ENCODE data around the gene CAND2.

CAND2 gene

DNA sequence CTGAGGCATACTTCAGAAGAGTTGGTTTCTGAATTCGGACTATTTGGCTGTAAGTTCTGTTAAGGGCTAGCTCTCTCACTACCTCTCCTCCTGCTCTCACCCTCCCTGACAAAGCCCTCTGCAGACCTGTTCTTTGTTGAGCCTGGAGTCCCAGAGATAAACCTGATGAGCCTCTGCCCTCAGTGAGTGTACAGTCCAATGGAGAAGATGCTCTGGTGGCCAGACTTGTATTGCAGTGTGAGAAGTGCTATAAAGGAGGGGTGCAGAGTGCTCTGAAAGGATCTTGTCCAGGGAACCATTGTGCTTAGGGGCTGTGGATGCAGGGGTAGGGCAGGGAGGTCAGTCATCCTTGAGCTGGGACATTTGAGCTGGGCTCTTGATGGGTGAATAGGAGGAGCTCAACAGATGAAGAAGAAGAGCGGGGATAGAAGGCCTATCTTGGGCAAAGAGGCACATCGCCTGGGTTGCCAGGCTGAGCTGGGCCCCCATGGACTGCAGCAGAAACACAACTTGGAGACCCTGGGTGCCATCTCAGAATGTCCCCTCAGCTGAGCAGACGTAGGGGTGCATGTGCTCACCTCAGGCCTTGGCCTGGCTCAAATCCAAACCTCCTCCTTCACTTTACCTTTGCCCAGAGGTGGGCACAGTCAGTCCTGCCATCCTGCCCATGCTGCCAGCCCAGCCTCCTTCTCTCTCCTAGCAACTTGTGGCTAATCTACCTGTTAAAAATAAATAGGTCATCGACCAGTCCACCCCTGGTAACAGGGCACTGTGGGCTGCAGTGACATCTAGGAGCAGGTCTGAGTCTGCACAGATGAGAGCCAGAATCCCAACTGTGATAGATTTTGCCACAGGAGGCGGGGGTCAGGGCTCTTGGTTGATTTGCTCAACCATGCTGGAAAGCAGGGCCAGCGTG lies 3.3 kb downstream of the CAND2 start:
- DNase-seq (ENCODE audit: low read depth): no peak
- TF ChIP-seq, protein P1, sequence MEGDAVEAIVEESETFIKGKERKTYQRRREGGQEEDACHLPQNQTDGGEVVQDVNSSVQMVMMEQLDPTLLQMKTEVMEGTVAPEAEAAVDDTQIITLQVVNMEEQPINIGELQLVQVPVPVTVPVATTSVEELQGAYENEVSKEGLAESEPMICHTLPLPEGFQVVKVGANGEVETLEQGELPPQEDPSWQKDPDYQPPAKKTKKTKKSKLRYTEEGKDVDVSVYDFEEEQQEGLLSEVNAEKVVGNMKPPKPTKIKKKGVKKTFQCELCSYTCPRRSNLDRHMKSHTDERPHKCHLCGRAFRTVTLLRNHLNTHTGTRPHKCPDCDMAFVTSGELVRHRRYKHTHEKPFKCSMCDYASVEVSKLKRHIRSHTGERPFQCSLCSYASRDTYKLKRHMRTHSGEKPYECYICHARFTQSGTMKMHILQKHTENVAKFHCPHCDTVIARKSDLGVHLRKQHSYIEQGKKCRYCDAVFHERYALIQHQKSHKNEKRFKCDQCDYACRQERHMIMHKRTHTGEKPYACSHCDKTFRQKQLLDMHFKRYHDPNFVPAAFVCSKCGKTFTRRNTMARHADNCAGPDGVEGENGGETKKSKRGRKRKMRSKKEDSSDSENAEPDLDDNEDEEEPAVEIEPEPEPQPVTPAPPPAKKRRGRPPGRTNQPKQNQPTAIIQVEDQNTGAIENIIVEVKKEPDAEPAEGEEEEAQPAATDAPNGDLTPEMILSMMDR (IDR thresholded peaks at IDR 0.05; ENCODE audit: control insufficient read depth, extremely low read depth, insufficient read depth): no peak
- no peak overlapping the region for H3K4me3 ChIP-seq (ENCODE audit: low read depth, low read length)

DNA sequence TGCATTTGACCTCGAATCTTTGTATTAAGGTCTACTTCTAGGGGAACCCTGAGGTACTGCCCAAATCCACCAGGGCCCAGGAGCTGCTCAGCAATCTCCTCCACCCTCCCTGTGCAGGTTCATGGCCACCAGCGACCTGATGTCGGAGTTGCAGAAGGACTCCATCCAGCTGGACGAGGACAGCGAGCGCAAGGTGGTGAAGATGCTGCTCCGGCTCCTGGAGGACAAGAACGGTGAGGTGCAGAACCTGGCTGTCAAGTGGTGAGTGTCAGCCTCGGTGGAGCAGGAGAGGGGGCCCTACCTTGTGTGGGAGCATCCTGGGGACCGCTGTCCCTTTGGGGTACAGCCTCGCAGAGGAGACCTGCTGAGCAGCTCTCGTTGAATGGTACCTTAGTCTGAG lies 6.9 kb downstream of the CAND2 start:
- TF ChIP-seq, protein P1 (IDR thresholded peaks at IDR 0.05; ENCODE audit: control insufficient read depth, extremely low read depth, insufficient read depth): no peak
- no peak for DNase-seq (ENCODE audit: low read depth)
- H3K4me3 ChIP-seq (ENCODE audit: low read depth, low read length): no peak overlapping the region

DNA sequence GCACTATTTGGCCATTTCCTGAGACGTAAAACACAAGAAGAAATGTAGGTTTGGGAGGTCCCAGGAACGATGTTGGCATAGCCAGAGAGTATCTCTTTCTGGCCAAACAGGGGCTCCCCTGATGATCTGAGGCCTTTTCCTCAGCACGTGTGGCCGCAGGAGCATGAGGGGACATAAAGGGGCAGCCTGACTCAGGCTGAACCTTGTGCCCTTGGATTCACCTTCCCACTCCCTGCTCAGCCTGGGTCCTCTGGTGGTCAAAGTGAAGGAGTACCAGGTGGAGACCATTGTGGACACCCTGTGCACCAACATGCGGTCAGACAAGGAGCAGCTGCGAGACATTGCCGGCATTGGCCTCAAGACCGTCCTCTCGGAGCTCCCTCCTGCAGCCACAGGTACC lies 10.6 kb downstream of the CAND2 start:
- no peak overlapping the region for H3K4me3 ChIP-seq (ENCODE audit: low read depth, low read length)
- TF ChIP-seq, protein P1 (IDR thresholded peaks at IDR 0.05; ENCODE audit: control insufficient read depth, extremely low read depth, insufficient read depth): no peak
- DNase-seq (ENCODE audit: low read depth): no peak

DNA sequence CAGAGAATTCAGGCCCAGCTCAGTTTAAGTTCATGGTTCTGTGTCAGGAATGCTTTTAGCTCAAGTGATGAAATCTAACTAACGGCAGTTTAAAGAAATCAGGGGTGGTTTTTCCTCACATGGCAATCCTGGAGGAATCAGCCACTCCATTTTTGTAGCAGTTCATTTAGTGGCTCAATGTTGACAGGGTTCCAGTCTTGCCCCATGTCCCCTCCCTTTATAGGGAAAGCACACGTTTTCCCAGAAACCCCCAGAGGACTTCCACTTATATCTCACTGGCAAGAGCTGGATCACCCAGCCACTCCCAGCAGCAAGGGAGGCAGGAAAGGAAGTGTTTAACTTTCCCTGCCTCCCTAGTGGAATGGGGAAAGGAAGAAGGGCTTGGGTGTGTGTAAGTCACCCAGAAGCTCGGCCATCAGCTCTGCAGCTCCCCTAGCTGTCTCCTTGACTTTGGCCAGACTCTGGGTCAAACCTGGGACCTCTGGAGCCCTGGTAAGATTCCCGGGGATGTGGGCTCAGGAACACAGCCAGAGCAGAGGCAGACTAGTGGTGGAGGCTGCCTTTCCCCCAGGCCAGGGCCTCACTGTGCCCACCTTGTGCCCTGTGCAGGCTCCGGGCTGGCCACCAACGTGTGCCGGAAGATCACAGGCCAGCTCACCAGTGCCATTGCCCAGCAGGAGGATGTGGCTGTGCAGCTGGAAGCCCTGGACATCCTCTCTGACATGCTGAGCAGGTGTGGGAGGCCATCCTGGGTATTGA lies 11.3 kb downstream of the CAND2 start:
- no peak for DNase-seq (ENCODE audit: low read depth)
- TF ChIP-seq, protein P1 (IDR thresholded peaks at IDR 0.05; ENCODE audit: control insufficient read depth, extremely low read depth, insufficient read depth): no peak
- no peak overlapping the region for H3K4me3 ChIP-seq (ENCODE audit: low read depth, low read length)

DNA sequence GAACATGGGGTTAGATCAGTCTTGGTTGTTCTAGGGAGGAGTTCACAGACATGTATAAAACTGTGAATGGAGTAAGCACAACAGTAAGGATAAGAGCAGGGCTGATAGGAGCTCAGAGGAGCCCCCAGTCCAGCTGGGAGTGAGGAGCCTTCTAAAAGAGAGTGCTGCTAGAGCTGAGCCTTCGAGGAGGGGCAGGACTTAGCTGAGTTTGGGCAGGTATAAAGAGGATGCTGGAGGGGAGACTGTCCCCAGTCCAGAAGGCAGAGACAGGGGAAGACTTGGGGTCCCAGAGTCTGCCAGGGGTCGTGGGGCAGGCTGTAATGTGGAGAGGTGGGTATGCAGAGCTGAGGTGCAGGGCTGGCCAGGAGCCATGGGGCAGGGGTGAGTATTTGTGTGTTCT lies 12.1 kb downstream of the CAND2 start:
- H3K4me3 ChIP-seq (ENCODE audit: low read depth, low read length): no peak overlapping the region
- DNase-seq (ENCODE audit: low read depth): no peak
- TF ChIP-seq, protein P1 (IDR thresholded peaks at IDR 0.05; ENCODE audit: control insufficient read depth, extremely low read depth, insufficient read depth): no peak

DNA sequence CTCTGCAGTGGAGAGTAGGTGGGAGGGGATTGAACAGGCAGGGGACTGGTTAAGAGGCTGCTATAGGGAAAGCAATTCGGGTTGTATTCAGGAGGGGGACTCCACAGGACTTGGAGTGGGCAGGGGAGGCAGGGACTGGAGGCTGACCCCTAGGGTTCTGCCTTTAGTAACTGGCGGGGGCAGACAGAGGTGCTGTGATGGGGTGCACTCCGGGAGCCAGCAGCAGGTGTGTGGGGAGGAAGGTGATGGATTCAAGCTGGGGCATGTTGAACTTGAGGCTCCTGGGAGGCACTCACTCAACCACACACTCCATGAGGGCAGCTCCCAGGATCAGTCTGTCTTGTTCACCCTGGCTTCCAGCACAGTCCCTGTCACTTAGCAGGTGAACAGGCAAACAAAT lies 12.5 kb downstream of the CAND2 start:
- H3K4me3 ChIP-seq (ENCODE audit: low read depth, low read length): no peak overlapping the region
- DNase-seq (ENCODE audit: low read depth): no peak
- TF ChIP-seq, protein P1 (IDR thresholded peaks at IDR 0.05; ENCODE audit: control insufficient read depth, extremely low read depth, insufficient read depth): no peak

Data from LNCaP clone FGC (cell line).